GM12878 (cell line): ENCODE results near the gene CCNL1. TPM values are rescaled to one million over a fixed set of nuclear protein-coding genes. Genes with fewer than 3 reads are reported as not detected.

ENCODE experiments used
- ATAC-seq: fragments of 200-7000 bp; cut with Tn5 transposase; 3 replicates; pipeline ENCODE4 v1.9.1; 2020; ENCODE audit warnings: mild to moderate bottlenecking, moderate library complexity
- BruUV-seq: library from RNA; stranded (reverse); fragments of 400-500 nt; replicated peaks from 2 replicates; lab custom pipeline; 2021; lab: Mats Ljungman, UMichigan
- CTCF ChIA-PET: fragments of 300-600 bp; sonication (Branson Sonifier 250); formaldehyde crosslinking; extraction: SDS; loops from one replicate; lab custom pipeline; 2021; ENCODE audit warnings: inconsistent platforms; lab: Yijun Ruan, JAX
- POLR2A ChIA-PET: fragments of 350-600 bp; formaldehyde crosslinking; extraction: SDS; loops from one replicate; lab custom pipeline; 2021; ENCODE audit warnings: inconsistent platforms; lab: Charles Lee
- RAD21 ChIA-PET: fragments of 300-600 bp; sonication (Branson Sonifier 250); formaldehyde crosslinking; loops from one replicate; lab custom pipeline; 2023; ENCODE audit warnings: antibody characterized with exemption; ENCODE audit not compliant: unreplicated experiment; lab: Charles Lee
- SMC1A ChIA-PET: fragments of 300-600 bp; sonication (Branson Sonifier 250); formaldehyde crosslinking; loops from one replicate; lab custom pipeline; 2023; ENCODE audit not compliant: unreplicated experiment, uncharacterized antibody; lab: Charles Lee
- DNase-seq: peaks from one replicate; pipeline ENCODE4 v3.0.0-alpha.2; 2011; ENCODE audit warnings: low read depth, low spot score
- FAIRE-seq: peaks from 3 replicates; lab custom pipeline; 2011; peaks lifted over from hg19 to GRCh38; lab: Jason Lieb, UNC
- H2AFZ ChIP-seq: 2 replicates; pipeline ENCODE4 v1.6.0; 2011; ENCODE audit warnings: low read depth, low read length, control low read depth; ENCODE audit not compliant: control insufficient read depth
- H3K27ac ChIP-seq: 2 replicates; pipeline ENCODE4 v1.5.1; 2011; ENCODE audit warnings: control low read depth; ENCODE audit not compliant: control insufficient read depth, insufficient read depth
- H3K27me3 ChIP-seq, 2 experiments: replicated peaks in 1 of 2; 2 replicates each; pipeline versions ENCODE4 v1.6.0 to v1.6.1; 2011; ENCODE audit warnings: low read length in 1 of 2; ENCODE audit not compliant: control insufficient read depth in 2 of 2, insufficient read depth in 2 of 2
- H3K36me3 ChIP-seq, 2 experiments: 2 replicates each; pipeline ENCODE4 v1.5.1; 2011; ENCODE audit warnings: low read length in 1 of 2; ENCODE audit not compliant: control insufficient read depth in 2 of 2, insufficient read depth in 2 of 2
- H3K4me1 ChIP-seq: 2 replicates; pipeline ENCODE4 v1.6.1; 2011; ENCODE audit warnings: mild to moderate bottlenecking, low read length, moderate library complexity, mixed read lengths; ENCODE audit not compliant: control insufficient read depth, insufficient read depth
- H3K4me2 ChIP-seq: 2 replicates; pipeline ENCODE4 v1.6.0; 2011; ENCODE audit warnings: control low read depth; ENCODE audit not compliant: control insufficient read depth, insufficient read depth
- H3K4me3 ChIP-seq: fragments of 200-600 bp; sonication (generic); 2 replicates; pipeline ENCODE4 v1.5.1; 2016
- H3K79me2 ChIP-seq: 2 replicates; pipeline ENCODE4 v1.6.0; 2011; ENCODE audit warnings: low read length; ENCODE audit not compliant: control insufficient read depth, insufficient read depth
- H3K9ac ChIP-seq: 2 replicates; pipeline ENCODE4 v1.8.0; 2011; ENCODE audit warnings: low read length, control low read depth, mixed read lengths; ENCODE audit not compliant: control insufficient read depth, insufficient read depth
- H3K9me3 ChIP-seq: replicated peaks from 3 replicates; pipeline ENCODE4 v1.5.1; 2011; ENCODE audit warnings: mild to moderate bottlenecking, low read length; ENCODE audit not compliant: control insufficient read depth, insufficient read depth
- H4K20me1 ChIP-seq: 2 replicates; pipeline ENCODE4 v1.6.0; 2011; ENCODE audit not compliant: control insufficient read depth, insufficient read depth
- CHD1 ChIP-seq: IDR thresholded peaks from 2 replicates; pipeline ENCODE4 v1.6.1; 2012; ENCODE audit warnings: low read depth, low read length, improper control_type of control experiment
- NFYB ChIP-seq: IDR thresholded peaks from 2 replicates; pipeline ENCODE4 v1.6.1; 2011; ENCODE audit warnings: low read depth, mild to moderate bottlenecking, low read length, improper control_type of control experiment, moderate library complexity; ENCODE audit not compliant: insufficient read depth
- RUNX3 ChIP-seq: IDR thresholded peaks from 2 replicates; pipeline ENCODE4 v1.6.1; 2012; ENCODE audit warnings: low read length, inconsistent platforms
- SPI1 ChIP-seq: IDR thresholded peaks from 2 replicates; pipeline ENCODE4 v1.6.1; 2011; ENCODE audit warnings: low read depth, mild to moderate bottlenecking, low read length, moderate library complexity, borderline replicate concordance; ENCODE audit not compliant: insufficient read depth
- TAF1 ChIP-seq: IDR thresholded peaks from 2 replicates; pipeline ENCODE4 v1.6.1; 2011; ENCODE audit warnings: mild to moderate bottlenecking, low read depth, low read length, borderline replicate concordance
- TCF7 ChIP-seq: IDR thresholded peaks from 2 replicates; pipeline ENCODE4 v1.6.1; 2014; ENCODE audit warnings: antibody characterized with exemption, borderline replicate concordance
- ZNF207 ChIP-seq: fragments of 450-650 bp; IDR thresholded peaks from 2 replicates; pipeline ENCODE4 v1.6.1; 2014; ENCODE audit warnings: antibody characterized with exemption, mild to moderate bottlenecking, borderline replicate concordance
- ZNF24 ChIP-seq: fragments of 450-650 bp; IDR thresholded peaks from 2 replicates; pipeline ENCODE4 v1.6.1; 2017; ENCODE audit warnings: antibody characterized with exemption, mild to moderate bottlenecking
- WGBS: methylation state at CpG from one replicate; pipeline ENCODE4 v1.1.6; 2016; ENCODE audit warnings: low lambda C conversion rate; ENCODE audit not compliant: insufficient replicate concordance, insufficient coverage; ENCODE audit errors: missing lambda C conversion rate; 5-methylcytosine and 5-hydroxymethylcytosine counted together
- in situ Hi-C: fragments of 300-500 bp; cut with MboI; formaldehyde crosslinking; loops from 9 replicates; pipeline ENCODE4 v1.14.3; 2018; ENCODE audit warnings: mixed read lengths
- intact Hi-C: fragments of 100-400 bp; cut with micrococcal nuclease; formaldehyde crosslinking; loops from one replicate; pipeline ENCODE4 v1.14.2; 2022; ENCODE audit not compliant: unreplicated experiment
- polyA plus RNA-seq, 11 experiments: library from polyadenylated mRNA; depleted of rRNA in 4 of 11; unstranded in 6 of 11; stranded (reverse) in 5 of 11; fragments of >200 nt; fragmentation: Nextera tagmentation in 4 of 11; fragmentation: Illumina TruSeq in 1 of 11; extraction: Ambion mirVana in 4 of 11; extraction: Trizol in 1 of 11; gene quantifications; 1 replicate in 1 of 11; 2 replicates in 10 of 11; pipeline versions ENCODE4 v1.2.1 to v1.2.3, GENCODE V29; 2011 to 2016; ENCODE audit warnings: inconsistent platforms in 2 of 11, missing spikeins in 2 of 11, low read depth in 1 of 11
- total RNA-seq, 4 experiments: library from RNA; depleted of rRNA in 3 of 4; stranded (reverse); fragments of >200 nt in 3 of 4; fragmentation: Illumina TruSeq in 1 of 4; extraction: Trizol in 1 of 4; gene quantifications; 2 replicates each; pipeline versions ENCODE4 v1.2.1 to v1.2.3, GENCODE V29; 2013 to 2021
- TF ChIP-seq, protein P1 (sequence below): fragments of 450-650 bp; conservative IDR thresholded peaks from 2 replicates; pipeline ENCODE4 v1.6.1; 2017; ENCODE audit warnings: mild to moderate bottlenecking, moderate library complexity

Gene CCNL1
- total and polyA plus RNA-seq, 10 of the 15 experiments (the other 5 are each of a cell fraction or from before 2014, with no cell fraction given) = 22.2 to 174 (median 115) TPM

DNA sequence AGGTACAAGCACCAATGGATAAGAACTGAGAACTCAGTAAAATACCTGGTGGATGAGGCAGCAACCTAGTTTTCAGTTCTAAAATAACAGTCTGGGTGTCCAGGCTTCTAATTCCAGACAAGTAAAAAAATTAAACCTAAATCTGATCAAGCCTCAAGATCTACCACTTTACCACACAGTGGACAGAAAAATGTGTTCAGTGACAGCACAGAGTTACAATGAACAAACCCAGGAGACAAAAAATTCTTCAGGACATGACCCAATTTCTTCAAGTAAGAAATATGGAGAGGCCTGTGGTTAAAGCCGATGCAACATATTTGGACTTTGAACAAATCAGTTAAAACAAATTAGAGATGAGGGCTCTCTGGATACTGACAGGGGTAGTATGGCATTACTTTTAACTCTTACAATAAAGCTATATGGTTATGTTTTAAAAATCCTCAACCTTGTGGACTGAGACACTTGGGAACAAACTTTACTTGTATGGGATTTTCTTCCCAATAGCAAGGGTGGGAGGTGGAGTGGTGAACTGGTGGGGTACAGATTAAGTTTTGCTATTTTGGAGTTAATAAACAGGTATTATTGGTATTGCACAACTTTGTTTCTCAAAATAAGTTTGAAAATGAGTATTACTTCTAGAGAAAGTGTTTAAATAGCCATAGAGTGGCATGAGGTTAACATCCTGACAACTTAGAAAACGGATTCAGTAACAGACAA lies 14.2 kb downstream of the CCNL1 start:
- DNase-seq = no peak
- intact Hi-C loops (no loop called here), in situ Hi-C loops (loop anchor here (25.0 kb wide), 1 partner anchor 983 kb away; no protein-coding TSS in a partner anchor)
- peak; percentile 3; the same call in 1 of the 3 replicates for ATAC-seq
- Histone ChIP-seq H3K27ac (no peak overlapping the region), H3K36me3 (peaks cover 5 to 30% of the 10 kb centered on the region in 2 experiments), H3K4me3 (no peak overlapping the region), H3K27me3 (no peaks in the 10 kb centered on the region), H3K4me2 (no peak overlapping the region), H2AFZ (no peak overlapping the region), H3K4me1 (no peaks in the 10 kb centered on the region; the same call in 1 of the 2 replicates), H3K79me2 (peaks cover 2% of the 10 kb centered on the region), H3K9ac (no peak overlapping the region), H4K20me1 (0 out of 2 replicates have a peak, but pooled peaks cover 4% of the 10 kb centered on the region)
- no TSS peak for BruUV-seq
- ChIA-PET SMC1A (interaction anchor here (1.2 kb wide), 1 partner anchor 8 kb away, joined by 4 read pairs; no protein-coding TSS in a partner anchor), POLR2A (interaction anchor here (1.1 kb wide), 1 partner anchor 29 kb away, joined by 3 read pairs; no protein-coding TSS in a partner anchor)
- FAIRE-seq = peak; percentile 35
- TF ChIP-seq SPI1 (no peak), RUNX3 (0 out of 2 replicates have a peak, but pooled peaks have one; percentile 7), TCF7 (no peak), NFYB (no peak)
- TF ChIP-seq, all 136 proteins: peak for 1
- 98% methylated on average over 2 of the region's 2 CpGs for WGBS
- H3K9me3 ChIP-seq = no peaks in the 10 kb centered on the region
- CTCF ChIA-PET = interaction anchor here (0.7 kb wide), 1 partner anchor 470 kb away, joined by 3 read pairs; no protein-coding TSS in a partner anchor
- RAD21 ChIA-PET = no interaction called here

DNA sequence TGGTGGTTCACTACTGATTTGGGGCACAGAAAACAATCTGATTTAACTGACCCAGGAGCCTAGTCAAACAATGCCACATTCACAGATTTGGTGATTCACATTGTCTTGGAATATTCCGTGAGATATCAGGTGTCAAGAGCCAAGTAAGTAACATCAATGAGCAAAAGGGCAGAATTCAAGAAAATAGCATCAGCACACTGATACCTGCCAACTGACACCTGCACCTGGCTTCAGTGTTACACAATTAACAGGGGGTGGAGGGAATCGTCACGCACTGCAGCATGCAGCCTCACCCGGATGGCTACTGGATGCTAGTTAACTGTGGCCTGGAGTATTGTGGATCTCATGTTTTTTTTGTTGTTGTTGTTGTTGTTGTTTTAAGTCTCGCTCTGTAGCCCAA lies 17.6 kb downstream of the CCNL1 start:
- RAD21 ChIA-PET = no interaction called here
- no peak overlapping the region for H3K4me3 ChIP-seq
- no peaks in the 10 kb centered on the region for H3K79me2 ChIP-seq
- DNase-seq (no peak), FAIRE-seq (no peak), ATAC-seq (no peak)
- BruUV-seq = no TSS peak
- 99% methylated on average over 5 of the region's 5 CpGs for WGBS
- in situ Hi-C loops = loop anchor here (25.0 kb wide), 1 partner anchor 980 kb away; no protein-coding TSS in a partner anchor
- no peaks in the 10 kb centered on the region for H3K27me3 ChIP-seq
- H3K4me2 ChIP-seq = no peak overlapping the region
- no peaks in the 10 kb centered on the region; the same call in 1 of the 2 replicates for H3K4me1 ChIP-seq
- intact Hi-C loops = no loop called here
- POLR2A ChIA-PET = no interaction called here
- no peak overlapping the region for H2AFZ ChIP-seq
- H3K27ac ChIP-seq = no peak overlapping the region
- CTCF ChIA-PET = interaction anchor here (1.0 to 32.0 kb wide), 2 partner anchors 43 to 611 kb away, joined by 3 to 939 read pairs; no protein-coding TSS in a partner anchor
- TF ChIP-seq ZNF207 (no peak), ZNF24 (no peak), CHD1 (no peak), TAF1 (no peak)
- TF ChIP-seq, protein P1, sequence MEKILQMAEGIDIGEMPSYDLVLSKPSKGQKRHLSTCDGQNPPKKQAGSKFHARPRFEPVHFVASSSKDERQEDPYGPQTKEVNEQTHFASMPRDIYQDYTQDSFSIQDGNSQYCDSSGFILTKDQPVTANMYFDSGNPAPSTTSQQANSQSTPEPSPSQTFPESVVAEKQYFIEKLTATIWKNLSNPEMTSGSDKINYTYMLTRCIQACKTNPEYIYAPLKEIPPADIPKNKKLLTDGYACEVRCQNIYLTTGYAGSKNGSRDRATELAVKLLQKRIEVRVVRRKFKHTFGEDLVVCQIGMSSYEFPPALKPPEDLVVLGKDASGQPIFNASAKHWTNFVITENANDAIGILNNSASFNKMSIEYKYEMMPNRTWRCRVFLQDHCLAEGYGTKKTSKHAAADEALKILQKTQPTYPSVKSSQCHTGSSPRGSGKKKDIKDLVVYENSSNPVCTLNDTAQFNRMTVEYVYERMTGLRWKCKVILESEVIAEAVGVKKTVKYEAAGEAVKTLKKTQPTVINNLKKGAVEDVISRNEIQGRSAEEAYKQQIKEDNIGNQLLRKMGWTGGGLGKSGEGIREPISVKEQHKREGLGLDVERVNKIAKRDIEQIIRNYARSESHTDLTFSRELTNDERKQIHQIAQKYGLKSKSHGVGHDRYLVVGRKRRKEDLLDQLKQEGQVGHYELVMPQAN = no peak
- TF ChIP-seq, all 136 proteins: peak for 0
- Histone ChIP-seq H3K9ac (no peak overlapping the region), H3K36me3 (peaks cover 2 to 22% of the 10 kb centered on the region in 2 experiments; a peak in 3 of 4 replicates), H3K9me3 (no peaks in the 10 kb centered on the region), H4K20me1 (no peaks in the 10 kb centered on the region)
- SMC1A ChIA-PET = no interaction called here
